K562 (cell line): ENCODE data around the gene CDC26. TPM values are rescaled to one million over a fixed set of nuclear protein-coding genes. Genes with fewer than 3 reads are reported as not detected.

Experiments
- ATAC-seq: fragments of 200-7000 bp; cut with Tn5 transposase; 3 replicates; pipeline ENCODE4 v1.9.1; 2020; ENCODE audit warnings: moderate library complexity
- BruUV-seq: library from RNA; stranded (reverse); fragments of 400-500 nt; replicated peaks from 2 replicates; lab custom pipeline; 2021; lab: Mats Ljungman, UMichigan
- CTCF ChIA-PET: fragments of 300-600 bp; formaldehyde crosslinking; extraction: SDS; loops from one replicate; lab custom pipeline; 2021; ENCODE audit warnings: low intra/inter-chr PET ratio; lab: Yijun Ruan, JAX
- POLR2A ChIA-PET: fragments of 300-600, 350-650 bp; sonication (Branson Sonifier 250); formaldehyde crosslinking; extraction: SDS; loops from one replicate; lab custom pipeline; 2021; ENCODE audit warnings: antibody characterized with exemption, inconsistent platforms; lab: Yijun Ruan, JAX
- DNase-seq, 4 experiments: peaks; one replicate each; pipeline versions ENCODE4 v3.0.0 to v3.0.0-alpha.2; 2011 to 2018; ENCODE audit warnings: low spot score in 3 of 4, mixed read lengths in 3 of 4; ENCODE audit errors: extremely low read depth in 1 of 4
- FAIRE-seq: peaks from 2 replicates; lab custom pipeline; 2011; peaks lifted over from hg19 to GRCh38; lab: Jason Lieb, UNC
- H2AFZ ChIP-seq: 2 replicates; pipeline ENCODE4 v1.6.0; 2011; ENCODE audit warnings: low read depth, low read length, control low read depth, inconsistent platforms
- H3K27ac ChIP-seq: fragments of 200-600 bp; 3 replicates; pipeline ENCODE4 v1.8.0; 2011; ENCODE audit warnings: low read depth, mild to moderate bottlenecking, control low read depth, inconsistent platforms, low read length, moderate library complexity, mixed read lengths; ENCODE audit errors: extremely low read depth
- H3K27me3 ChIP-seq, 2 experiments: fragments of 300-600 bp in 1 of 2; 2 replicates in 1 of 2; 3 replicates in 1 of 2; pipeline versions ENCODE4 v1.6.0 to v1.8.0; 2011; ENCODE audit warnings: inconsistent platforms in 2 of 2, low read length in 2 of 2, mild to moderate bottlenecking in 1 of 2, mixed read lengths in 1 of 2, moderate library complexity in 1 of 2; ENCODE audit not compliant: control insufficient read depth in 2 of 2, insufficient read depth in 2 of 2
- H3K36me3 ChIP-seq: fragments of 300-600 bp; 3 replicates; pipeline ENCODE4 v1.8.0; 2011; ENCODE audit warnings: mild to moderate bottlenecking, low read length, inconsistent platforms; ENCODE audit not compliant: control insufficient read depth, insufficient read depth
- H3K4me1 ChIP-seq, 2 experiments: fragments of 200-600 bp in 1 of 2; replicated peaks in 1 of 2; 2 replicates in 1 of 2; 3 replicates in 1 of 2; pipeline versions ENCODE4 v1.5.1 to v1.8.0; 2011; ENCODE audit warnings: inconsistent platforms in 2 of 2, low read length in 2 of 2, mild to moderate bottlenecking in 1 of 2, mixed read lengths in 1 of 2, moderate library complexity in 1 of 2; ENCODE audit not compliant: control insufficient read depth in 2 of 2, insufficient read depth in 2 of 2
- H3K4me2 ChIP-seq: 2 replicates; pipeline ENCODE4 v1.6.1; 2011; ENCODE audit warnings: low read length, control low read depth, inconsistent platforms, mixed read lengths; ENCODE audit not compliant: insufficient read depth
- H3K4me3 ChIP-seq: fragments of 200-600 bp; sonication (generic), shearing (Covaris generic); 2 replicates; pipeline ENCODE4 v1.5.1; 2016; ENCODE audit warnings: control low read depth, inconsistent platforms
- H3K79me2 ChIP-seq: fragments of 200-600 bp; 3 replicates; pipeline ENCODE4 v1.8.0; 2011; ENCODE audit warnings: low read length, inconsistent platforms; ENCODE audit not compliant: control insufficient read depth, insufficient read depth
- H3K9ac ChIP-seq, 2 experiments: 2 replicates each; pipeline versions ENCODE4 v1.6.0 to v1.6.1; 2011; ENCODE audit warnings: low read depth in 2 of 2, low read length in 2 of 2, control low read depth in 1 of 2, inconsistent platforms in 1 of 2, mild to moderate bottlenecking in 1 of 2, mixed read lengths in 1 of 2; ENCODE audit not compliant: insufficient read depth in 1 of 2
- H3K9me1 ChIP-seq: one replicate; pipeline ENCODE4 v1.6.0; 2011; ENCODE audit warnings: inconsistent platforms, mild to moderate bottlenecking, low read length, moderate library complexity; ENCODE audit not compliant: control insufficient read depth, insufficient read depth
- H3K9me3 ChIP-seq: replicated peaks from 2 replicates; pipeline ENCODE4 v1.5.1; 2011; ENCODE audit warnings: low read depth, low read length, inconsistent platforms; ENCODE audit not compliant: control insufficient read depth, insufficient read depth
- H4K20me1 ChIP-seq: replicated peaks from 2 replicates; pipeline ENCODE4 v1.6.1; 2011; ENCODE audit warnings: low read length, inconsistent platforms, mixed read lengths; ENCODE audit not compliant: control insufficient read depth, insufficient read depth
- ESRRA ChIP-seq: fragments of 450-650 bp; IDR thresholded peaks from 2 replicates; pipeline ENCODE4 v1.6.1; 2014; ENCODE audit warnings: low read depth, mild to moderate bottlenecking, moderate library complexity, borderline replicate concordance
- GTF2F1 ChIP-seq: IDR thresholded peaks from 2 replicates; pipeline ENCODE4 v1.6.1; 2011; ENCODE audit warnings: low read depth, low read length, improper control_type of control experiment
- PHF20 ChIP-seq: fragments of 450-650 bp; IDR thresholded peaks from 2 replicates; pipeline ENCODE4 v1.6.1; 2018; ENCODE audit not compliant: partially characterized antibody
- ZNF316 ChIP-seq: fragments of 450-650 bp; IDR thresholded peaks from 2 replicates; pipeline ENCODE4 v1.6.1; 2016
- WGBS: fragments of 100-300 bp; shearing (Covaris generic); methylation state at CpG from one replicate; pipeline ENCODE4 v1.1.6; 2016; ENCODE audit warnings: low coverage, mixed read lengths; ENCODE audit not compliant: insufficient coverage; ENCODE audit errors: missing lambda C conversion rate; 5-methylcytosine and 5-hydroxymethylcytosine counted together
- in situ Hi-C: fragments of 300-500 bp; cut with MboI; formaldehyde crosslinking; loops from 4 replicates; pipeline ENCODE4 v1.15.0; 2018; ENCODE audit warnings: inconsistent platforms, mixed read lengths
- intact Hi-C: fragments of 100-400 bp; cut with micrococcal nuclease; formaldehyde crosslinking; loops from 2 replicates; pipeline ENCODE4 v1.14.2; 2022
- polyA plus RNA-seq, 8 experiments: library from polyadenylated mRNA; depleted of rRNA in 4 of 8; stranded (reverse) in 5 of 8; unstranded in 3 of 8; fragments of >200 nt; fragmentation: Nextera tagmentation in 2 of 8; fragmentation: Illumina TruSeq in 1 of 8; extraction: Ambion mirVana in 2 of 8; extraction: Trizol in 1 of 8; gene quantifications; 2 replicates each; pipeline versions ENCODE4 v1.2.1 to v1.2.3, GENCODE V29; 2011 to 2014; ENCODE audit warnings: inconsistent platforms in 1 of 8, missing spikeins in 1 of 8
- total RNA-seq, 7 experiments: library from RNA; depleted of rRNA in 6 of 7; stranded (reverse); fragments of >200 nt in 6 of 7; fragmentation: Illumina TruSeq in 2 of 7; extraction: Trizol in 2 of 7; gene quantifications; 2 replicates each; pipeline versions ENCODE4 v1.2.1 to v1.2.3, GENCODE V29; 2011 to 2021; ENCODE audit warnings: low replicate concordance in 1 of 7
- TF ChIP-seq, protein P1 (sequence below), 2 experiments: fragments of 450-650 bp; formaldehyde crosslinking in 1 of 2; IDR thresholded peaks; 2 replicates each; pipeline versions ENCODE4 v1.4.0 to v1.6.1; 2014 to 2020; ENCODE audit warnings: mild to moderate bottlenecking in 2 of 2, borderline replicate concordance in 1 of 2, low read depth in 1 of 2

The CDC26 gene
- total and polyA plus RNA-seq, 9 of the 15 experiments (the other 6 are each of a cell fraction or from before 2014, with no cell fraction given) = 33.0 to 147 (median 60.0) TPM

DNA sequence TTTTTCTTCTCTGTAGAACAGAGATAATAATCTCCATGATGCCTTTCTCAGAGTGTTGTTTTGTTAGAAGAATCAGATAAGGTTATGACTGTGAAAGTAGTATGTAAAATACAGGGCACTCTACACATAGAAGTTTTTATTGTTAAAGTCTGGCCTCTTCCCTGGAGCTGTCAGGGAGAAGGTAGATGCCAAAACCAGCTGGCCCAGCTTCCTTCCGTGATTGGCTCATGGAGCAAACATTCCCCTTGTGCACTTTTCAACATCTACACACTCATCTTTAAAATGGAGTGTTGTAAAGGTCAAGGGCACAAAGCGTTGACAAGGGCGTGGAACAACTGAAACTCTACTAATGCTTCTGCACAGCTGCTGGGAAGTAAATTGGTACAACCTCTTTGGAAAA is 35.2 kb upstream of the CDC26 start:
- Histone ChIP-seq H3K27me3 (peaks cover 4 to 25% of the 10 kb centered on the region in 2 experiments; a peak in 4 of 5 replicates), H3K79me2 (no peaks in the 10 kb centered on the region)
- no peak for TF ChIP-seq PHF20
- TF ChIP-seq ESRRA = peak; percentile 52; the same call in 1 of the 2 replicates
- TF ChIP-seq, all 486 proteins: peak for 1
- DNase-seq = no peak
- no peak for ATAC-seq
- Histone ChIP-seq H3K4me2 (no peak overlapping the region), H3K9ac (no peak overlapping the region), H3K27ac (no peak overlapping the region), H3K4me3 (no peak overlapping the region), H3K9me3 (no peaks in the 10 kb centered on the region), H4K20me1 (no peaks in the 10 kb centered on the region), H3K9me1 (no peaks in the 10 kb centered on the region), H2AFZ (no peak overlapping the region), H3K4me1 (no peaks in the 10 kb centered on the region; a peak in 1 of 5 replicates), H3K36me3 (no peaks in the 10 kb centered on the region)
- CTCF ChIA-PET = interaction anchor here (0.6 to 1.3 kb wide), 3 partner anchors 96 to 499 kb away, joined by 3 to 5 read pairs (median 3); no protein-coding TSS in a partner anchor
- 5% methylated on average over 3 of the region's 3 CpGs for whole genome bisulfite sequencing
- no peak for FAIRE-seq
- in situ Hi-C loops = no loop called here
- BruUV-seq = no TSS peak
- intact Hi-C loops = no loop called here
- POLR2A ChIA-PET = interaction anchor here (0.6 to 1.1 kb wide), 3 partner anchors 11 to 325 kb away, joined by 3 to 5 read pairs (median 3); no protein-coding TSS in a partner anchor

DNA sequence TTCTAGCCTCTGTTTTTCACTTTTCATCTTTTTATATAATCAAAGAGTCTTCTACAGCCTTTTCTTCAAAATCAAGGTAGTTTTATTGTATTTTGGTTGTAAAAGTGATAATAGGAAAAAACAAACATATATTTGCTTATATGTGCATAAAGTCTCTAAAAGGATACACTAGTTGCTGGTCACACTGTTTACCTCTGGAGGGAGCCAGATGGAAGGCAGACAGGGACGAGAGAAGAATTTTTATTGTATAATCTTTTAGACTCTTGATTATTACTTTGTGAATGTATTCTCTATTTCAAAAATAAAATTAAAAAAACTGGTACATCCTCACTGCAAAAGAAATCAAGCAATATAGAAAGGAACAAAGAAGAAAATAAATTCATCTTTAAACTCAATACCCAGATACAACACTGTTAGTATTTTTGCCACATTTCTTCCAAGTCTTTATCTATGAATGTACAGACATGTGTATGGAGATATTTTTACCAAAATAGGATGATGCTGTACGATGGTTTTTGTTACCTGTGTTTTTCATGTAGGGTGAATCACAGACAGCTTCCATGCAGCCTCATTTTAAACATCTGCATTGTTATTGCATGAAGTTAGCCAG is 33.9 kb upstream of the CDC26 start:
- ChIA-PET CTCF (interaction anchor here (0.6 to 2.0 kb wide), 5 partner anchors 95 to 1677 kb away, joined by 3 to 14 read pairs (median 4); no protein-coding TSS in a partner anchor), POLR2A (no interaction called here)
- Histone ChIP-seq H3K4me2 (no peak overlapping the region), H3K27me3 (peaks cover 6 to 18% of the 10 kb centered on the region in 2 experiments; a peak in 4 of 5 replicates), H3K27ac (no peak overlapping the region), H3K4me1 (no peaks in the 10 kb centered on the region; a peak in 1 of 5 replicates), H3K9me1 (no peaks in the 10 kb centered on the region), H3K36me3 (no peaks in the 10 kb centered on the region), H3K9me3 (no peaks in the 10 kb centered on the region), H3K79me2 (no peaks in the 10 kb centered on the region), H3K9ac (no peak overlapping the region), H2AFZ (no peak overlapping the region), H4K20me1 (no peaks in the 10 kb centered on the region), H3K4me3 (no peak overlapping the region)
- DNase-seq = peak; percentile 31 to 63 (median 34)
- in situ Hi-C loops (loop anchor here (10.0 kb wide), 1 partner anchor 345 kb away; no protein-coding TSS in a partner anchor), intact Hi-C loops (loop anchor here (1.0 to 10.0 kb wide), 4 partner anchors 67 to 345 kb away; partner anchors contain the start of gene HDHD3)
- WGBS = 0% methylated on average over 2 of the region's 2 CpGs
- BruUV-seq = no TSS peak
- no peak for FAIRE-seq
- peak; percentile 83 for ATAC-seq
- TF ChIP-seq, protein P1, sequence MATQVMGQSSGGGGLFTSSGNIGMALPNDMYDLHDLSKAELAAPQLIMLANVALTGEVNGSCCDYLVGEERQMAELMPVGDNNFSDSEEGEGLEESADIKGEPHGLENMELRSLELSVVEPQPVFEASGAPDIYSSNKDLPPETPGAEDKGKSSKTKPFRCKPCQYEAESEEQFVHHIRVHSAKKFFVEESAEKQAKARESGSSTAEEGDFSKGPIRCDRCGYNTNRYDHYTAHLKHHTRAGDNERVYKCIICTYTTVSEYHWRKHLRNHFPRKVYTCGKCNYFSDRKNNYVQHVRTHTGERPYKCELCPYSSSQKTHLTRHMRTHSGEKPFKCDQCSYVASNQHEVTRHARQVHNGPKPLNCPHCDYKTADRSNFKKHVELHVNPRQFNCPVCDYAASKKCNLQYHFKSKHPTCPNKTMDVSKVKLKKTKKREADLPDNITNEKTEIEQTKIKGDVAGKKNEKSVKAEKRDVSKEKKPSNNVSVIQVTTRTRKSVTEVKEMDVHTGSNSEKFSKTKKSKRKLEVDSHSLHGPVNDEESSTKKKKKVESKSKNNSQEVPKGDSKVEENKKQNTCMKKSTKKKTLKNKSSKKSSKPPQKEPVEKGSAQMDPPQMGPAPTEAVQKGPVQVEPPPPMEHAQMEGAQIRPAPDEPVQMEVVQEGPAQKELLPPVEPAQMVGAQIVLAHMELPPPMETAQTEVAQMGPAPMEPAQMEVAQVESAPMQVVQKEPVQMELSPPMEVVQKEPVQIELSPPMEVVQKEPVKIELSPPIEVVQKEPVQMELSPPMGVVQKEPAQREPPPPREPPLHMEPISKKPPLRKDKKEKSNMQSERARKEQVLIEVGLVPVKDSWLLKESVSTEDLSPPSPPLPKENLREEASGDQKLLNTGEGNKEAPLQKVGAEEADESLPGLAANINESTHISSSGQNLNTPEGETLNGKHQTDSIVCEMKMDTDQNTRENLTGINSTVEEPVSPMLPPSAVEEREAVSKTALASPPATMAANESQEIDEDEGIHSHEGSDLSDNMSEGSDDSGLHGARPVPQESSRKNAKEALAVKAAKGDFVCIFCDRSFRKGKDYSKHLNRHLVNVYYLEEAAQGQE (IDR thresholded peaks at IDR 0.05; ENCODE audit: borderline replicate concordance) = peak; percentile 72; the same call in 1 of the 2 replicates
- TF ChIP-seq, protein P1 (CRISPR knock-in tag; IDR thresholded peaks at IDR 0.05; ENCODE audit: low read depth) = no peak
- TF ChIP-seq GTF2F1 (no peak), ZNF316 (peak; percentile 42; the same call in 1 of the 2 replicates)
